OCI-LY3 (cell line): ENCODE results near the gene CCDC174.
"Not testable (repeated sequence)": the region's sequence is repeated elsewhere in the genome, so short reads cannot be mapped to it uniquely, and the experiment has no call there.

ENCODE experiments used
- EZH2phosphoT487 ChIP-seq: fragments of 200-600 bp; shearing (Covaris generic); IDR thresholded peaks from 2 replicates; pipeline ENCODE4 v1.6.1; 2018; ENCODE audit warnings: antibody characterized with exemption, mixed run types, low read depth
- TF ChIP-seq, protein P1 (sequence below): fragments of 200-600, 300-600 bp; sonication (generic); IDR thresholded peaks from 2 replicates; pipeline ENCODE4 v1.5.1; 2014; ENCODE audit warnings: antibody characterized with exemption, low read length, low read depth

DNA sequence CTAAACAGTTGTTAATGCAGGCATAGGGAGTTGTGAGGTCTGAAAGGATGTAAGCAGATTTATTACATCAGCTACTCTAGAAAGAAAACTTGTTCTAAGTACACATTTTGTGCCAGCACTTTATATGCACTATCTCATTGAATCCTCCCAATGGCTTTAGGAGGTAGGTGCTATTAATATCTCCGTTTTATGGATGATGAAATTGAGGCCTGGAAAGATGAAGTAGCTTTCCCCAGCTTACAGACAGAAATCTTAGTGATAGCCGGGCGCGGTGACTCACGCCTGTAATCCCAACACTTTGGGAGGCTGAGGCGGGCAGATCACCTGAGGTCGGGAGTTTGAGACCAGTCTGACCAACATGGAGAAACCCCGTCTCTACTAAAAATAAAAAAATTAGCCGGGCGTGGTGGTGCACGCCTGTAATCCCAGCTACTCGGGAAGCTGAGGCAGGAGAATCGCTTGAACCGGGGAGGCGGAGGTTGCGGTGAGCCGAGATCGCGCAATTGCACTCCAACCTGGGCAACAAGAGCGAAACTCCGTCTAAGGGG is 872 bp downstream of the CCDC174 start:
- TF ChIP-seq, protein P1, sequence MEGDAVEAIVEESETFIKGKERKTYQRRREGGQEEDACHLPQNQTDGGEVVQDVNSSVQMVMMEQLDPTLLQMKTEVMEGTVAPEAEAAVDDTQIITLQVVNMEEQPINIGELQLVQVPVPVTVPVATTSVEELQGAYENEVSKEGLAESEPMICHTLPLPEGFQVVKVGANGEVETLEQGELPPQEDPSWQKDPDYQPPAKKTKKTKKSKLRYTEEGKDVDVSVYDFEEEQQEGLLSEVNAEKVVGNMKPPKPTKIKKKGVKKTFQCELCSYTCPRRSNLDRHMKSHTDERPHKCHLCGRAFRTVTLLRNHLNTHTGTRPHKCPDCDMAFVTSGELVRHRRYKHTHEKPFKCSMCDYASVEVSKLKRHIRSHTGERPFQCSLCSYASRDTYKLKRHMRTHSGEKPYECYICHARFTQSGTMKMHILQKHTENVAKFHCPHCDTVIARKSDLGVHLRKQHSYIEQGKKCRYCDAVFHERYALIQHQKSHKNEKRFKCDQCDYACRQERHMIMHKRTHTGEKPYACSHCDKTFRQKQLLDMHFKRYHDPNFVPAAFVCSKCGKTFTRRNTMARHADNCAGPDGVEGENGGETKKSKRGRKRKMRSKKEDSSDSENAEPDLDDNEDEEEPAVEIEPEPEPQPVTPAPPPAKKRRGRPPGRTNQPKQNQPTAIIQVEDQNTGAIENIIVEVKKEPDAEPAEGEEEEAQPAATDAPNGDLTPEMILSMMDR: not testable (repeated sequence)
- TF ChIP-seq EZH2phosphoT487: not testable (repeated sequence)
